Neuronal stem cell (in vitro differentiated cells): Measurements from ENCODE around the gene TMEM108.

Source experiments
- DNase-seq: peaks from one replicate; pipeline ENCODE4 v3.0.0-alpha.2; 2013; ENCODE audit warnings: low spot score
- H2AFZ ChIP-seq: one replicate; pipeline ENCODE4 v1.6.1; 2013; ENCODE audit warnings: mild to moderate bottlenecking, low read length, inconsistent platforms
- H2AK5ac ChIP-seq: 2 replicates; pipeline ENCODE4 v1.6.1; 2013; ENCODE audit warnings: low read depth, mild to moderate bottlenecking, inconsistent platforms, low read length, moderate library complexity, mixed read lengths
- H2BK120ac ChIP-seq: 2 replicates; pipeline ENCODE4 v1.6.1; 2013; ENCODE audit warnings: low read depth, mild to moderate bottlenecking, inconsistent platforms, low read length, moderate library complexity, mixed read lengths
- H2BK12ac ChIP-seq: one replicate; pipeline ENCODE4 v1.6.1; 2013; ENCODE audit warnings: low read length, inconsistent platforms
- H2BK15ac ChIP-seq: 2 replicates; pipeline ENCODE4 v1.6.1; 2013; ENCODE audit warnings: mild to moderate bottlenecking, low read length, inconsistent platforms, mixed read lengths
- H2BK5ac ChIP-seq: one replicate; pipeline ENCODE4 v1.6.1; 2013; ENCODE audit warnings: inconsistent platforms, mild to moderate bottlenecking, low read length, moderate library complexity
- H3K14ac ChIP-seq: one replicate; pipeline ENCODE4 v1.6.1; 2013; ENCODE audit warnings: low read length, inconsistent platforms
- H3K18ac ChIP-seq: 2 replicates; pipeline ENCODE4 v1.6.1; 2013; ENCODE audit warnings: low read length, inconsistent platforms
- H3K23ac ChIP-seq: 2 replicates; pipeline ENCODE4 v1.6.1; 2013; ENCODE audit warnings: low read depth, mild to moderate bottlenecking, mixed read lengths, low read length, inconsistent platforms; ENCODE audit not compliant: poor library complexity
- H3K27ac ChIP-seq: replicated peaks from 3 replicates; pipeline ENCODE4 v1.5.1; 2013; ENCODE audit warnings: low read length, inconsistent platforms
- H3K27me3 ChIP-seq, 3 experiments: 2 replicates each; pipeline ENCODE4 v1.6.1; 2013; ENCODE audit warnings: low read length in 3 of 3, mild to moderate bottlenecking in 2 of 3, inconsistent platforms in 1 of 3, low read depth in 1 of 3, mixed read lengths in 1 of 3, moderate library complexity in 1 of 3; ENCODE audit not compliant: control insufficient read depth in 3 of 3, insufficient read depth in 3 of 3
- H3K36me3 ChIP-seq, 2 donors: replicated peaks in 1 of 2; 2 replicates each; pipeline ENCODE4 v1.6.1; 2013; ENCODE audit warnings: low read length in 2 of 2; ENCODE audit not compliant: control insufficient read depth in 2 of 2, insufficient read depth in 2 of 2
- H3K4ac ChIP-seq: 2 replicates; pipeline ENCODE4 v1.6.1; 2013; ENCODE audit warnings: inconsistent platforms, mild to moderate bottlenecking, low read length, moderate library complexity
- H3K4me1 ChIP-seq, 2 donors: 1 replicate in 1 of 2; 2 replicates in 1 of 2; pipeline ENCODE4 v1.6.1; 2013; ENCODE audit warnings: low read length in 2 of 2, low read depth in 1 of 2; ENCODE audit not compliant: control insufficient read depth in 2 of 2, insufficient read depth in 1 of 2
- H3K4me2 ChIP-seq: one replicate; pipeline ENCODE4 v1.6.1; 2013; ENCODE audit warnings: mild to moderate bottlenecking, low read length, inconsistent platforms; ENCODE audit not compliant: insufficient read depth, poor library complexity, severe bottlenecking
- H3K4me3 ChIP-seq, 2 donors: 2 replicates each; pipeline ENCODE4 v1.5.1; 2013; ENCODE audit warnings: low read length in 2 of 2, mild to moderate bottlenecking in 2 of 2, inconsistent platforms in 1 of 2, moderate library complexity in 1 of 2
- H3K79me1 ChIP-seq: one replicate; pipeline ENCODE4 v1.6.1; 2013; ENCODE audit warnings: low read depth, mild to moderate bottlenecking, inconsistent platforms, low read length, moderate library complexity
- H3K9ac ChIP-seq: one replicate; pipeline ENCODE4 v1.6.1; 2013; ENCODE audit warnings: mild to moderate bottlenecking, low read depth, low read length, inconsistent platforms; ENCODE audit not compliant: poor library complexity
- H3K9me3 ChIP-seq, 2 donors: replicated peaks in 1 of 2; 2 replicates each; pipeline versions ENCODE3 to v1.6.1; 2013; ENCODE audit warnings: low read length in 2 of 2, mild to moderate bottlenecking in 2 of 2, inconsistent platforms in 1 of 2, low read depth in 1 of 2, mixed read lengths in 1 of 2, moderate library complexity in 1 of 2; ENCODE audit not compliant: control insufficient read depth in 2 of 2, insufficient read depth in 1 of 2
- H4K8ac ChIP-seq: one replicate; pipeline ENCODE4 v1.6.1; 2013; ENCODE audit warnings: low read depth, mild to moderate bottlenecking, inconsistent platforms, low read length, moderate library complexity
- H4K91ac ChIP-seq: one replicate; pipeline ENCODE4 v1.6.1; 2013; ENCODE audit warnings: low read length, low read depth, mild to moderate bottlenecking, inconsistent platforms; ENCODE audit not compliant: poor library complexity
- WGBS, 2 donors: extraction: QIAGEN DNeasy Blood & Tissue Kit; methylation state at CpG; one replicate each; pipeline ENCODE4 v1.1.7; 2013; ENCODE audit warnings: missing lambda C conversion rate in 2 of 2, mixed read lengths in 1 of 2; ENCODE audit not compliant: insufficient read length in 2 of 2, insufficient replicate concordance in 1 of 2; ENCODE audit errors: extremely low coverage in 2 of 2; 5-methylcytosine and 5-hydroxymethylcytosine counted together

The TMEM108 gene

GRCh38 chr3:133236901-133237300 lies 198.7 kb downstream of the TMEM108 start:
- no peak overlapping the region for H3K9ac ChIP-seq
- H2BK120ac ChIP-seq = no peak overlapping the region
- no peaks in the 10 kb centered on the region for H3K4me1 ChIP-seq
- no peak overlapping the region for H3K14ac ChIP-seq
- H3K4me2 ChIP-seq = no peak overlapping the region
- peaks cover 0 to 2% of the 10 kb centered on the region in 2 donors for H3K9me3 ChIP-seq
- no peak overlapping the region for H3K18ac ChIP-seq
- no peak for DNase-seq
- no peak overlapping the region for H4K8ac ChIP-seq
- H3K27ac ChIP-seq = no peak overlapping the region
- no peak overlapping the region for H3K4ac ChIP-seq
- no peak overlapping the region for H4K91ac ChIP-seq
- H2AK5ac ChIP-seq = no peak overlapping the region
- H3K23ac ChIP-seq = no peak overlapping the region
- H2BK15ac ChIP-seq = no peak overlapping the region
- H3K4me3 ChIP-seq = no peak overlapping the region
- H3K79me1 ChIP-seq = no peaks in the 10 kb centered on the region
- H2AFZ ChIP-seq = no peak overlapping the region
- H3K27me3 ChIP-seq = no peaks in the 10 kb centered on the region
- no peak overlapping the region for H2BK12ac ChIP-seq
- no peak overlapping the region for H2BK5ac ChIP-seq
- H3K36me3 ChIP-seq = no peaks in the 10 kb centered on the region
- no CpG with 5 or more reads among the region's 1 CpG for WGBS, 2 donors

GRCh38 chr3:133237380-133237779 lies 199.2 kb downstream of the TMEM108 start:
- Histone ChIP-seq H3K9ac (no peak overlapping the region), H2BK12ac (no peak overlapping the region), H3K27ac (no peak overlapping the region), H3K36me3 (no peaks in the 10 kb centered on the region), H2BK15ac (no peak overlapping the region), H3K14ac (no peak overlapping the region), H2AK5ac (no peak overlapping the region), H3K4me3 (no peak overlapping the region), H2BK5ac (no peak overlapping the region), H3K23ac (no peak overlapping the region), H4K8ac (no peak overlapping the region), H2BK120ac (no peak overlapping the region), H4K91ac (no peak overlapping the region), H3K4me1 (no peaks in the 10 kb centered on the region), H3K18ac (no peak overlapping the region), H3K4me2 (no peak overlapping the region), H3K4ac (no peak overlapping the region), H3K9me3 (peaks cover 0 to 2% of the 10 kb centered on the region in 2 donors), H2AFZ (no peak overlapping the region), H3K27me3 (no peaks in the 10 kb centered on the region), H3K79me1 (no peaks in the 10 kb centered on the region)
- DNase-seq = no peak

- Histone ChIP-seq H2AFZ (no peak overlapping the region), H3K9me3 (peaks cover 0 to 3% of the 10 kb centered on the region in 2 donors)
These were observed 199.8 kb downstream of the TMEM108 start for GRCh38 chr3:133238015-133238414.

GRCh38 chr3:133246119-133246518 lies 207.9 kb downstream of the TMEM108 start:
- no peaks in the 10 kb centered on the region for H3K79me1 ChIP-seq
- no peak overlapping the region for H3K27ac ChIP-seq
- H2BK120ac ChIP-seq = no peak overlapping the region
- no peak overlapping the region for H4K8ac ChIP-seq
- no peak overlapping the region for H3K4ac ChIP-seq
- no peak overlapping the region for H2AK5ac ChIP-seq
- H3K27me3 ChIP-seq = no peaks in the 10 kb centered on the region
- WGBS, 2 donors = no CpG with 5 or more reads among the region's 1 CpG
- DNase-seq = no peak
- H3K18ac ChIP-seq = no peak overlapping the region
- no peak overlapping the region for H3K4me2 ChIP-seq
- H2BK5ac ChIP-seq = no peak overlapping the region
- H3K36me3 ChIP-seq = no peaks in the 10 kb centered on the region
- no peak overlapping the region for H3K9ac ChIP-seq
- peaks cover 0 to 2% of the 10 kb centered on the region in 2 donors for H3K9me3 ChIP-seq
- H3K4me3 ChIP-seq = no peak overlapping the region
- no peak overlapping the region for H4K91ac ChIP-seq
- H2BK12ac ChIP-seq = no peak overlapping the region
- H2AFZ ChIP-seq = no peak overlapping the region
- peaks cover 0 to 7% of the 10 kb centered on the region in 2 donors for H3K4me1 ChIP-seq
- no peak overlapping the region for H3K23ac ChIP-seq
- H3K14ac ChIP-seq = no peak overlapping the region
- H2BK15ac ChIP-seq = no peak overlapping the region

More at GRCh38 chr3:133238015-133238414, 199.8 kb downstream of the TMEM108 start:
- Histone ChIP-seq H3K23ac (no peak overlapping the region), H3K79me1 (no peaks in the 10 kb centered on the region), H4K91ac (no peak overlapping the region), H3K9ac (no peak overlapping the region), H3K18ac (no peak overlapping the region), H3K4me1 (no peaks in the 10 kb centered on the region), H3K27ac (no peak overlapping the region), H3K27me3 (no peaks in the 10 kb centered on the region), H3K4me2 (no peak overlapping the region), H2BK5ac (no peak overlapping the region), H3K36me3 (no peaks in the 10 kb centered on the region), H3K4me3 (no peak overlapping the region), H3K14ac (no peak overlapping the region), H2BK120ac (no peak overlapping the region), H3K4ac (no peak overlapping the region), H2AK5ac (no peak overlapping the region), H2BK12ac (no peak overlapping the region), H4K8ac (no peak overlapping the region), H2BK15ac (no peak overlapping the region)
- no peak for DNase-seq
- no CpG with 5 or more reads among the region's 3 CpGs for WGBS, 2 donors
